ENCODE measurements around the gene UGT2B7. TPM values are rescaled to one million over a fixed set of nuclear protein-coding genes. Genes with fewer than 3 reads are reported as not detected.

UGT2B7 gene
- total RNA-seq, 1 donor, result not detected

- H4K20me1 ChIP-seq (ENCODE audit: insufficient read depth, low read length), result no peaks in the 10 kb centered on the region
- DNase-seq (ENCODE audit: insufficient read length, low spot score, missing footprints), result no peak
- H3K36me3 ChIP-seq (ENCODE audit: insufficient read depth, low read length), result no peaks in the 10 kb centered on the region
- peaks cover 2% of the 10 kb centered on the region for H3K4me1 ChIP-seq (ENCODE audit: insufficient read depth, low read length)
- no peak for TF ChIP-seq CTCF (IDR thresholded peaks at IDR 0.05; ENCODE audit: extremely low read depth, low read depth, low read length)
- H3K4me2 ChIP-seq (ENCODE audit: insufficient read depth, low read length), result no peak overlapping the region
- peak overlapping the region; percentile 50 for H2AFZ ChIP-seq (ENCODE audit: low read length)
- H3K9me3 ChIP-seq (ENCODE audit: low read depth, low read length), result no peaks in the 10 kb centered on the region
- H3K4me3 ChIP-seq (ENCODE audit: insufficient read depth, low read length), result no peak overlapping the region
- no peaks in the 10 kb centered on the region for H3K79me2 ChIP-seq (ENCODE audit: insufficient read depth, low read length)
- peak overlapping the region; percentile 40 for H3K27ac ChIP-seq (ENCODE audit: low read depth, low read length)
- H3K27me3 ChIP-seq (ENCODE audit: insufficient read depth, low read length), result no peaks in the 10 kb centered on the region
Measured at GRCh38 chr4:69054578-69055200, 41.6 kb upstream of the UGT2B7 start.

GRCh38 chr4:69056150-69056549 is 40.1 kb upstream of the UGT2B7 start:
- no peak for DNase-seq (ENCODE audit: insufficient read length, low spot score, missing footprints)
- no peak for TF ChIP-seq CTCF (IDR thresholded peaks at IDR 0.05; ENCODE audit: extremely low read depth, low read depth, low read length)
- H3K27me3 ChIP-seq (ENCODE audit: insufficient read depth, low read length), result no peaks in the 10 kb centered on the region

GRCh38 chr4:69056921-69057550 is 39.2 kb upstream of the UGT2B7 start:
- H4K20me1 ChIP-seq (ENCODE audit: insufficient read depth, low read length), result no peaks in the 10 kb centered on the region
- H3K4me2 ChIP-seq (ENCODE audit: insufficient read depth, low read length), result peak overlapping the region; percentile 80
- H3K9me3 ChIP-seq (ENCODE audit: low read depth, low read length), result no peaks in the 10 kb centered on the region
- TF ChIP-seq CTCF (IDR thresholded peaks at IDR 0.05; ENCODE audit: extremely low read depth, low read depth, low read length), result no peak
- H3K79me2 ChIP-seq (ENCODE audit: insufficient read depth, low read length), result no peaks in the 10 kb centered on the region
- peaks cover 2% of the 10 kb centered on the region for H3K4me1 ChIP-seq (ENCODE audit: insufficient read depth, low read length)
- peak overlapping the region; percentile 58 for H3K4me3 ChIP-seq (ENCODE audit: insufficient read depth, low read length)
- peak overlapping the region; percentile 77 for H2AFZ ChIP-seq (ENCODE audit: low read length)
- peak overlapping the region; percentile 24 for H3K27ac ChIP-seq (ENCODE audit: low read depth, low read length)
- H3K27me3 ChIP-seq (ENCODE audit: insufficient read depth, low read length), result no peaks in the 10 kb centered on the region
- H3K36me3 ChIP-seq (ENCODE audit: insufficient read depth, low read length), result no peaks in the 10 kb centered on the region
- DNase-seq (ENCODE audit: insufficient read length, low spot score, missing footprints), result no peak

More at GRCh38 chr4:69056150-69056549, 40.1 kb upstream of the UGT2B7 start:
- Histone ChIP-seq H4K20me1 (ENCODE audit: insufficient read depth, low read length) (no peaks in the 10 kb centered on the region), H3K36me3 (ENCODE audit: insufficient read depth, low read length) (no peaks in the 10 kb centered on the region), H2AFZ (ENCODE audit: low read length) (no peak overlapping the region), H3K27ac (ENCODE audit: low read depth, low read length) (no peak overlapping the region), H3K4me2 (ENCODE audit: insufficient read depth, low read length) (no peak overlapping the region), H3K9me3 (ENCODE audit: low read depth, low read length) (no peaks in the 10 kb centered on the region), H3K79me2 (ENCODE audit: insufficient read depth, low read length) (no peaks in the 10 kb centered on the region), H3K4me1 (ENCODE audit: insufficient read depth, low read length) (peaks cover 2% of the 10 kb centered on the region), H3K4me3 (ENCODE audit: insufficient read depth, low read length) (no peak overlapping the region)

GRCh38 chr4:69057620-69058409 is 38.5 kb upstream of the UGT2B7 start:
- no peak for TF ChIP-seq CTCF (IDR thresholded peaks at IDR 0.05; ENCODE audit: extremely low read depth, low read depth, low read length)

More at GRCh38 chr4:69057620-69058409, 38.5 kb upstream of the UGT2B7 start:
- H3K27ac ChIP-seq (ENCODE audit: low read depth, low read length), result peak overlapping the region; percentile 24
- H3K9me3 ChIP-seq (ENCODE audit: low read depth, low read length), result no peaks in the 10 kb centered on the region
- no peaks in the 10 kb centered on the region for H3K79me2 ChIP-seq (ENCODE audit: insufficient read depth, low read length)
- peaks cover 2% of the 10 kb centered on the region for H3K4me1 ChIP-seq (ENCODE audit: insufficient read depth, low read length)
- H4K20me1 ChIP-seq (ENCODE audit: insufficient read depth, low read length), result no peaks in the 10 kb centered on the region
- no peaks in the 10 kb centered on the region for H3K27me3 ChIP-seq (ENCODE audit: insufficient read depth, low read length)
- H3K4me3 ChIP-seq (ENCODE audit: insufficient read depth, low read length), result peak overlapping the region; percentile 58
- H2AFZ ChIP-seq (ENCODE audit: low read length), result peak overlapping the region; percentile 77
- no peaks in the 10 kb centered on the region for H3K36me3 ChIP-seq (ENCODE audit: insufficient read depth, low read length)
- H3K4me2 ChIP-seq (ENCODE audit: insufficient read depth, low read length), result peak overlapping the region; percentile 80
- no peak for DNase-seq (ENCODE audit: insufficient read length, low spot score, missing footprints)
